Keratinocyte (primary cell): ENCODE data around the gene S100A6.

ENCODE experiments used
- CTCF ChIP-seq, 3 experiments: IDR thresholded peaks in 1 of 3; conservative IDR thresholded peaks in 1 of 3; optimal IDR thresholded peaks in 1 of 3; 2 replicates in 2 of 3; 3 replicates in 1 of 3; pipeline versions ENCODE3 to v1.5.1; 2011; ENCODE audit warnings: low read length in 3 of 3, mild to moderate bottlenecking in 3 of 3, moderate library complexity in 2 of 3, control low read depth in 1 of 3, inconsistent platforms in 1 of 3; ENCODE audit not compliant: insufficient read depth in 2 of 3; ENCODE audit errors: extremely low read depth in 1 of 3
- EZH2 ChIP-seq: IDR thresholded peaks from one replicate; pipeline ENCODE4 v1.6.1; 2012; ENCODE audit warnings: inconsistent platforms, mild to moderate bottlenecking, low read length, moderate library complexity

GRCh38 chr1:153567621-153568366 lies 32.0 kb upstream of the S100A6 start:
- TF ChIP-seq EZH2 (no peak), CTCF (optimal IDR thresholded peaks at IDR 0.05 in 1 of 3, IDR thresholded peaks at IDR 0.05 in 1 of 3, conservative IDR thresholded peaks at IDR 0.05 in 1 of 3; ENCODE audit: extremely low read depth in 1 of 3, insufficient read depth in 2 of 3, low read length in 3 of 3) (no peak)
